22Rv1 (cell line): ENCODE measurements around the gene RARA.

Source experiments
- ZFX ChIP-seq: fragments of 450-650 bp; IDR thresholded peaks from 2 replicates; pipeline ENCODE4 v1.6.1; 2017; ENCODE audit warnings: antibody characterized with exemption, borderline replicate concordance
- TF ChIP-seq, protein P1 (sequence below): fragments of 450-650 bp; IDR thresholded peaks from 2 replicates; pipeline ENCODE4 v1.5.1; 2017; ENCODE audit warnings: mild to moderate bottlenecking

DNA sequence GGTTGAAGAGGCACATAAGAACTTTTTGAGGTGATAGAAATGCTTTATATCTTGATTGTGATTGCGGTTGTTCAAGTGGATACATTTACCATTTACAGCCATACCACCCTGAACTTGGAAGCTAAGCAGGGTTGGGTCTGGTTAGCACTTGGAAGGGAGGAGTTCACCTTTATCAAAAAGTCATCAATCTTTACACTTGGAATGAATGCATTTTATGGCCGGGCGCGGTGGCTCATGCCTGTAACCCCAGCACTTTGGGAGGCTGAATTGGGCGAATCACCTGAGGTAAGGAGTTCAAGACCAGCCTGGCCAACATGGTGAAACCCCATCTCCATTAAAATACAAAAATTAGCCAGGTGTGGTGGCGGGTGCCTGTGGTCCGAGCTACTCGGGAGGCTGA lies 65.0 kb downstream of the RARA start:
- TF ChIP-seq, protein P1, sequence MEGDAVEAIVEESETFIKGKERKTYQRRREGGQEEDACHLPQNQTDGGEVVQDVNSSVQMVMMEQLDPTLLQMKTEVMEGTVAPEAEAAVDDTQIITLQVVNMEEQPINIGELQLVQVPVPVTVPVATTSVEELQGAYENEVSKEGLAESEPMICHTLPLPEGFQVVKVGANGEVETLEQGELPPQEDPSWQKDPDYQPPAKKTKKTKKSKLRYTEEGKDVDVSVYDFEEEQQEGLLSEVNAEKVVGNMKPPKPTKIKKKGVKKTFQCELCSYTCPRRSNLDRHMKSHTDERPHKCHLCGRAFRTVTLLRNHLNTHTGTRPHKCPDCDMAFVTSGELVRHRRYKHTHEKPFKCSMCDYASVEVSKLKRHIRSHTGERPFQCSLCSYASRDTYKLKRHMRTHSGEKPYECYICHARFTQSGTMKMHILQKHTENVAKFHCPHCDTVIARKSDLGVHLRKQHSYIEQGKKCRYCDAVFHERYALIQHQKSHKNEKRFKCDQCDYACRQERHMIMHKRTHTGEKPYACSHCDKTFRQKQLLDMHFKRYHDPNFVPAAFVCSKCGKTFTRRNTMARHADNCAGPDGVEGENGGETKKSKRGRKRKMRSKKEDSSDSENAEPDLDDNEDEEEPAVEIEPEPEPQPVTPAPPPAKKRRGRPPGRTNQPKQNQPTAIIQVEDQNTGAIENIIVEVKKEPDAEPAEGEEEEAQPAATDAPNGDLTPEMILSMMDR = no peak
- TF ChIP-seq ZFX = no peak
